CD4-positive, CD25-positive, alpha-beta regulatory T cell (primary cell): ENCODE data around the gene ZMAT5. TPM values are rescaled to one million over a fixed set of nuclear protein-coding genes. Genes with fewer than 3 reads are reported as not detected.

Source experiments
- ATAC-seq, 2 donors: fragments of 150-1000 bp; cut with Tn5 transposase; one replicate each; pipeline ENCODE4 v1.10.0; 2021; ENCODE audit warnings: low read depth in 2 of 2, moderate number of reproducible peaks in 2 of 2, moderate library complexity in 1 of 2
- DNase-seq, 3 donors: peaks; one replicate each; pipeline versions ENCODE4 v3.0.0 to v3.0.0-alpha.2; 2012 to 2022; ENCODE audit warnings: mixed read lengths in 1 of 3
- H3K27ac ChIP-seq: one replicate; pipeline ENCODE4 v1.7.0; 2013; ENCODE audit warnings: mild to moderate bottlenecking, low read length; ENCODE audit not compliant: insufficient read depth, poor library complexity, severe bottlenecking
- H3K27me3 ChIP-seq: one replicate; pipeline ENCODE4 v1.7.0; 2013; ENCODE audit warnings: low read length; ENCODE audit not compliant: control insufficient read depth, insufficient read depth
- H3K36me3 ChIP-seq: one replicate; pipeline ENCODE4 v1.7.0; 2013; ENCODE audit warnings: mild to moderate bottlenecking, low read length, moderate library complexity; ENCODE audit not compliant: control insufficient read depth, insufficient read depth
- H3K4me1 ChIP-seq: 2 replicates; pipeline ENCODE4 v1.7.0; 2013; ENCODE audit warnings: mild to moderate bottlenecking, low read length; ENCODE audit not compliant: insufficient read depth, control insufficient read depth, poor library complexity, severe bottlenecking
- H3K4me3 ChIP-seq: one replicate; pipeline ENCODE4 v1.7.0; 2013; ENCODE audit warnings: low read depth, mild to moderate bottlenecking, low read length, moderate library complexity
- H3K9me3 ChIP-seq, 2 experiments: 1 replicate in 1 of 2; 2 replicates in 1 of 2; pipeline ENCODE4 v1.7.0; 2013; ENCODE audit warnings: low read length in 2 of 2, mild to moderate bottlenecking in 1 of 2, moderate library complexity in 1 of 2; ENCODE audit not compliant: control insufficient read depth in 2 of 2
- H3K27ac Mint-ChIP-seq, 3 donors: one replicate each; pipeline ENCODE4 v1.8.0; 2020 to 2022; ENCODE audit warnings: mild to moderate bottlenecking in 3 of 3, mixed read lengths in 3 of 3, moderate library complexity in 2 of 3
- H3K27me3 Mint-ChIP-seq: one replicate; pipeline ENCODE4 v1.8.0; 2022; ENCODE audit warnings: mild to moderate bottlenecking, mixed read lengths
- H3K36me3 Mint-ChIP-seq: one replicate; pipeline ENCODE4 v1.8.0; 2020; ENCODE audit warnings: mixed read lengths
- H3K4me1 Mint-ChIP-seq, 4 donors: one replicate each; pipeline ENCODE4 v1.8.0; 2020 to 2022; ENCODE audit warnings: mixed read lengths in 4 of 4, mild to moderate bottlenecking in 1 of 4
- H3K4me3 Mint-ChIP-seq, 4 donors: one replicate each; pipeline ENCODE4 v1.8.0; 2020 to 2022; ENCODE audit warnings: mild to moderate bottlenecking in 4 of 4, mixed read lengths in 4 of 4, moderate library complexity in 3 of 4
- H3K9me3 Mint-ChIP-seq, 7 donors: one replicate each; pipeline ENCODE4 v1.8.0; 2020 to 2022; ENCODE audit warnings: mixed read lengths in 7 of 7, mild to moderate bottlenecking in 3 of 7, moderate library complexity in 2 of 7
- polyA plus RNA-seq, 4 donors: library from polyadenylated mRNA; unstranded; fragments of 300-500 nt; fragmentation: Illumina TruSeq; gene quantifications; one replicate each; pipeline ENCODE4 v1.2.3, GENCODE V29; 2021
- total RNA-seq: library from RNA; stranded (reverse); gene quantifications from one replicate; pipeline ENCODE4 v1.2.3, GENCODE V29; 2022

The ZMAT5 gene
- total and polyA plus RNA-seq, 5 donors from 2014 or later = 18.6 to 69.9 (median 62.1) TPM

DNA sequence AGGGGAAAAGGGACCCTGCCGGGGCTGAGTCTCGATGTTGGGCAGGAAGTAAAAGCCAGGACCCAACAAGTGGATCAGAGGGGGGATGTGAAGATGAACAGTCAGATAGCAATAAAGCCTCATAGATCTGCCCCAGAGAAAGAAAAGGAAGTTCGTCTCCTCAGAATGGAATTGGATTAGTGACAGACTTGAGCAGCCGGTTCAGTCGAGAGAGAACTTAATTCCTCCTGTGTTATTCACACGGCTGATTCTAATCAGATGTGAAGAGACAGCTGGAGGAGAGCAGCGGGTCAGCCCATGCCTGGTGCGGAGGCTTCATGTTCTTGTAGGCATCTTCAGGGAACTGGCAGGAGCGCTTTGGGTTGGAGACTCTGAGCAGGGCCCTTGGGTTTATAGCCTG is 76.3 kb downstream of the ZMAT5 start:
- Mint-ChIP-seq H3K36me3 (peaks cover 16% of the 10 kb centered on the region), H3K27me3 (no peaks in the 10 kb centered on the region), H3K4me1 (peaks cover 0 to 6% (median 4%) of the 10 kb centered on the region in 4 donors), H3K27ac (peak overlapping the region; percentile 27 to 71 (median 65)), H3K4me3 (no peak overlapping the region), H3K9me3 (no peaks in the 10 kb centered on the region)
- ATAC-seq (no peak), DNase-seq (no peak)
- H3K36me3 ChIP-seq = peaks cover 40% of the 10 kb centered on the region
- H3K9me3 ChIP-seq = no peaks in the 10 kb centered on the region
- no peaks in the 10 kb centered on the region for H3K4me1 ChIP-seq
- H3K4me3 ChIP-seq = no peak overlapping the region
- H3K27ac ChIP-seq = no peak overlapping the region
- no peaks in the 10 kb centered on the region for H3K27me3 ChIP-seq

DNA sequence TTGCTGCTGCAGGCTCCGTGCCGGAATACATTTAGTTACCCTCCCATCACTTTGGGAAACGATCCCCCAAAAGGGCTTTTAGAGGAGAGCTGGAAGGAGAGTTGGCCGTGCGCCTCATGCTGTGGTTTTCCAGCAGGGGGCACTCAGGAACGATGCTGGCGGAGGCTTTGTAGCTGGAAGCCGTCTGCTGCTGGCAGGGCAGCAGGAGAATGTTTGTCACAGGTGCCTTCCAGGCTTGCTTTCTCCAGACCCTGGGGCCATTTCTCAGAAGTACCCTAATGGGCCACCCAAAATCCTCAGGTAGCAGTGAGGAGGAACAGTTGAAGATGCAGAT is 77.0 kb downstream of the ZMAT5 start:
- Mint-ChIP-seq H3K27ac (peak overlapping the region; percentile 2 to 70 (median 16)), H3K4me3 (no peak overlapping the region), H3K36me3 (peaks cover 13% of the 10 kb centered on the region), H3K9me3 (no peaks in the 10 kb centered on the region), H3K4me1 (peaks cover 0 to 6% (median 4%) of the 10 kb centered on the region in 4 donors), H3K27me3 (no peaks in the 10 kb centered on the region)
- Histone ChIP-seq H3K4me3 (no peak overlapping the region), H3K36me3 (peaks cover 39% of the 10 kb centered on the region), H3K9me3 (no peaks in the 10 kb centered on the region), H3K27ac (no peak overlapping the region), H3K4me1 (no peaks in the 10 kb centered on the region), H3K27me3 (no peaks in the 10 kb centered on the region)
- DNase-seq (peak in 2 of 3 donors; percentile 20 to 68), ATAC-seq (peak in 1 of 2 donors; percentile 58)

DNA sequence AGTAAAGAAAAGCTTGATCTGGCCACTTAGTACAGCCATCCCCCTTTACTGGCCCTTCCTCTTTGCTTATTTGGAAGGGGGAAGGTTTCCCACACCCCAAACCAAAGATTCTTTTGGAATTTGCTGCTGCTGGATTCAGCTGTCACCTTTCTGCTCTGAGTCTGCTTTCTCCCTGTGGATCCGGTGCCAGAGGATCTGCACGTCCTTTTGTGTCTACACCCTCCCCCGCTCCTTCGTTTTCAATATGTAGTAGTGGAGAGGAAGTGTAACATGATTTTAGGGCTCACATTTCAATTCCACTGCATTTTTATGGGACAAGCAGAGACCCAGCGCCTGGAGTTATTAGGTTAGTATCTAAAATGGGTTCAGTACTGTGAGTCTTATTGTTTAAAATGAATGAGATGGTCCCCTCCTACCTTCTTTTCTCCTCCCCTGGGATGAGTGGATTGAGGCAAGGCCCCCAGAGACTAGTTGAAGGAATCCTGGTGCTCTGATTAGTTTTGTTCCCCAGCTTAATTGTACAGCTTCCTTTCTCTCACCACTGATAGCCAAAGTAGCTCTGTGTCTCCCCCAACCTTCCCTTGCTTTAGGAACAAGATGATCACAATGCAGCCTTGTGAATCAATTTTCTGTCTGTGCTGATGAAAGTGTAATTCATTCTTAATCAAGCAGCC is 77.5 kb downstream of the ZMAT5 start:
- Mint-ChIP-seq H3K9me3 (no peaks in the 10 kb centered on the region), H3K4me1 (peaks cover 0 to 6% (median 4%) of the 10 kb centered on the region in 4 donors), H3K36me3 (peaks cover 12% of the 10 kb centered on the region), H3K27me3 (no peaks in the 10 kb centered on the region), H3K27ac (peak overlapping the region; percentile 2 to 70 (median 16)), H3K4me3 (no peak overlapping the region)
- ATAC-seq (no peak), DNase-seq (no peak)
- Histone ChIP-seq H3K9me3 (no peaks in the 10 kb centered on the region), H3K27me3 (no peaks in the 10 kb centered on the region), H3K36me3 (peaks cover 40% of the 10 kb centered on the region), H3K4me1 (no peaks in the 10 kb centered on the region), H3K27ac (no peak overlapping the region), H3K4me3 (no peak overlapping the region)

DNA sequence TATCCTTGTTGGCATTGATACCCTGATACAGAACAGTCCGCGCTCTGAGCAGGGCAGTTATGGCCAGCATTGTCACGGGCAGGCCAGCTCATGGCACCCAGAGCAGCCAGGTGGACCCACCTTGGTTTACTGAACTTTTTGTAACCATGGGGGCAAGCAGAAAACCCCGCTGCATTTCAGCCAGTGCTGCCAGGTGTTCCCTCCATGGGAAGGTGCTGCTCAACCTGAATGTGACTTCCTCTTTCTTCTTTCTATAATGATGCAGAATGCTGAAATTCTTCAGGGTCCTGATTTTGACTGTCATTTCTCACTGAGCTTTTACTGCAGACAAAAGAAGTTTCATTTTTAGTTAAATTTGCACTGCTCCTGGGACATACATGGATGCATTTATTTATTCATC is 82.6 kb downstream of the ZMAT5 start:
- Mint-ChIP-seq H3K27me3 (no peaks in the 10 kb centered on the region), H3K4me3 (no peak overlapping the region), H3K27ac (no peak overlapping the region), H3K36me3 (peaks cover 24% of the 10 kb centered on the region), H3K9me3 (no peaks in the 10 kb centered on the region), H3K4me1 (no peaks in the 10 kb centered on the region)
- ATAC-seq = no peak
- H3K36me3 ChIP-seq = peaks cover 56% of the 10 kb centered on the region
- H3K9me3 ChIP-seq = no peaks in the 10 kb centered on the region
- no peaks in the 10 kb centered on the region for H3K4me1 ChIP-seq
- H3K27ac ChIP-seq = no peak overlapping the region
- H3K4me3 ChIP-seq = no peak overlapping the region
- DNase-seq = no peak
- no peaks in the 10 kb centered on the region for H3K27me3 ChIP-seq

DNA sequence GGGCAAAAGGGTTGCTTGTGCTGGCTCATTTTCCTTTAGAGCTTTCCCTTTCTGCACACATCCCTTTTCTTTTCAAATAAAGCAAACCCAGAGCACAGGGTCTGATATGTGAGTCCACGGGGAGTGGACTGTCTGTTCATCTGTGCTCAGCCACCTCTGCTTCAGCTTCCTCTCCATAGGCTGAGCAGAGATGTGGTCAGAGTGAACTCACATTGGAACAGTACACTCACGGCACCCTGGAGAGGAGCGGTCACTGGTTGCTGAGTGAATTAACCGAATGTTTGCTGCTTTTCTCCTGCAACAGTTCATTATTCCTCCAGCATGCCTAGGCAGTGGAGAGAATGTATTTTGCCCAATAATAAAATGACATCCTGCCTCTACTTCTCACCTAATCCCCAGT is 83.3 kb downstream of the ZMAT5 start:
- H3K4me3 Mint-ChIP-seq = no peak overlapping the region
- H3K9me3 Mint-ChIP-seq = no peaks in the 10 kb centered on the region
- H3K27ac ChIP-seq = no peak overlapping the region
- peaks cover 63% of the 10 kb centered on the region for H3K36me3 ChIP-seq
- ATAC-seq (no peak), DNase-seq (no peak)
- H3K9me3 ChIP-seq = no peaks in the 10 kb centered on the region
- no peaks in the 10 kb centered on the region for H3K4me1 Mint-ChIP-seq
- peak overlapping the region in 1 of 3 donors; percentile 5 for H3K27ac Mint-ChIP-seq
- H3K4me3 ChIP-seq = no peak overlapping the region
- no peaks in the 10 kb centered on the region for H3K27me3 ChIP-seq
- peaks cover 24% of the 10 kb centered on the region for H3K36me3 Mint-ChIP-seq
- H3K4me1 ChIP-seq = no peaks in the 10 kb centered on the region
- no peaks in the 10 kb centered on the region for H3K27me3 Mint-ChIP-seq

Other genes starting within 250 kb of the ZMAT5 start
- gene THOC5, start 213.2 kb downstream of the ZMAT5 start, total RNA-seq = 54.0 TPM
- gene THOC5, start 213.2 kb downstream of the ZMAT5 start, polyA plus RNA-seq = 10 to 100 TPM; 27.8 to 33.7 (median 30.7) TPM
- 26.9 TPM for gene NIPSNAP1, start 185.9 kb downstream of the ZMAT5 start, total RNA-seq
- gene NIPSNAP1, start 185.9 kb downstream of the ZMAT5 start, polyA plus RNA-seq = 10 to 100 TPM; 48.5 to 61.9 (median 54.5) TPM
- gene NF2, start 163.4 kb downstream of the ZMAT5 start, total RNA-seq = 31.6 TPM
- gene NF2, start 163.4 kb downstream of the ZMAT5 start, polyA plus RNA-seq = 10 to 100 TPM; 16.4 to 20.0 (median 18.5) TPM
- gene CABP7, start 47.0 kb downstream of the ZMAT5 start, total RNA-seq = 0.35 TPM
- under 1 TPM; 0.11 to 0.23 (median 0.16) TPM for gene CABP7, start 47.0 kb downstream of the ZMAT5 start, polyA plus RNA-seq
- 49.0 TPM for gene UQCR10, start 362 bp upstream of the ZMAT5 start, total RNA-seq
- 100 to 1,000 TPM; 296 to 420 (median 350) TPM for gene UQCR10, start 362 bp upstream of the ZMAT5 start, polyA plus RNA-seq
- 94.0 TPM for gene ASCC2, start 71.3 kb upstream of the ZMAT5 start, total RNA-seq
- gene ASCC2, start 71.3 kb upstream of the ZMAT5 start, polyA plus RNA-seq = 10 to 100 TPM; 39.3 to 44.9 (median 42.6) TPM
- gene MTMR3, start 116.2 kb upstream of the ZMAT5 start, total RNA-seq = 64.4 TPM
- gene MTMR3, start 116.2 kb upstream of the ZMAT5 start, polyA plus RNA-seq = 10 to 100 TPM; 14.3 to 21.9 (median 17.7) TPM